H1 (cell line): Measurements from ENCODE around the gene RETREG3. TPM values are rescaled to one million over a fixed set of nuclear protein-coding genes. Genes with fewer than 3 reads are reported as not detected.
"Not testable (repeated sequence)": the region's sequence is repeated elsewhere in the genome, so short reads cannot be mapped to it uniquely, and the experiment has no call there.

ENCODE experiments used
- CTCF ChIA-PET: fragments of 300-600 bp; sonication (Branson Sonifier 250); formaldehyde crosslinking; loops from one replicate; lab custom pipeline; 2021; ENCODE audit not compliant: partially characterized antibody; lab: Charles Lee
- POLR2A ChIA-PET: fragments of 300-600 bp; sonication (Branson Sonifier 250); formaldehyde crosslinking; loops from one replicate; lab custom pipeline; 2021; ENCODE audit warnings: inconsistent platforms; ENCODE audit not compliant: partially characterized antibody; lab: Charles Lee
- DNase-seq, 2 experiments: peaks; one replicate each; pipeline versions ENCODE4 v3.0.0 to v3.0.0-alpha.2; 2010 to 2022; ENCODE audit warnings: low spot score in 2 of 2, low read depth in 1 of 2, mixed read lengths in 1 of 2
- FAIRE-seq: peaks from 2 replicates; lab custom pipeline; 2011; peaks lifted over from hg19 to GRCh38; lab: Jason Lieb, UNC
- H2AFZ ChIP-seq: 2 replicates; pipeline ENCODE4 v1.8.1; 2012; ENCODE audit warnings: low read length, inconsistent platforms
- H2AK5ac ChIP-seq: 2 replicates; pipeline ENCODE4 v1.6.1; 2013; ENCODE audit warnings: low read depth, low read length
- H2BK120ac ChIP-seq: replicated peaks from 2 replicates; pipeline ENCODE3; 2013; ENCODE audit warnings: low read depth, low read length, inconsistent platforms
- H2BK12ac ChIP-seq: 2 replicates; pipeline ENCODE4 v1.6.1; 2013; ENCODE audit warnings: low read depth, low read length
- H2BK15ac ChIP-seq: 2 replicates; pipeline ENCODE4 v1.6.1; 2013; ENCODE audit warnings: low read length
- H2BK20ac ChIP-seq: 2 replicates; pipeline ENCODE4 v1.6.1; 2013; ENCODE audit warnings: low read length
- H2BK5ac ChIP-seq: 2 replicates; pipeline ENCODE4 v1.6.1; 2013; ENCODE audit warnings: low read depth, low read length
- H3K14ac ChIP-seq: 2 replicates; pipeline ENCODE4 v1.6.1; 2013; ENCODE audit warnings: inconsistent platforms; ENCODE audit not compliant: insufficient read length
- H3K18ac ChIP-seq: 2 replicates; pipeline ENCODE4 v1.6.1; 2013; ENCODE audit warnings: low read length; ENCODE audit errors: extremely low read depth
- H3K23ac ChIP-seq: 2 replicates; pipeline ENCODE4 v1.6.1; 2013; ENCODE audit warnings: inconsistent platforms; ENCODE audit not compliant: insufficient read length
- H3K23me2 ChIP-seq: 2 replicates; pipeline ENCODE4 v1.6.1; 2013; ENCODE audit warnings: low read depth, low read length
- H3K27ac ChIP-seq: 2 replicates; pipeline ENCODE4 v1.6.1; 2011; ENCODE audit warnings: low read depth, low read length, inconsistent platforms
- H3K27me3 ChIP-seq, 4 experiments: replicated peaks in 1 of 4; 1 replicate in 1 of 4; 2 replicates in 3 of 4; pipeline versions ENCODE4 v1.6.1 to v1.8.1; 2011 to 2013; ENCODE audit warnings: low read length in 3 of 4, mild to moderate bottlenecking in 3 of 4, inconsistent platforms in 2 of 4, mixed read lengths in 2 of 4, moderate library complexity in 1 of 4; ENCODE audit not compliant: control insufficient read depth in 3 of 4, insufficient read depth in 3 of 4; ENCODE audit errors: extremely low read depth in 1 of 4
- H3K36me3 ChIP-seq, 4 experiments: 2 replicates each; pipeline versions ENCODE4 v1.6.1 to v1.8.1; 2011 to 2013; ENCODE audit warnings: mild to moderate bottlenecking in 4 of 4, low read length in 3 of 4, moderate library complexity in 2 of 4, control low read depth in 1 of 4, inconsistent platforms in 1 of 4; ENCODE audit not compliant: insufficient read depth in 4 of 4, control insufficient read depth in 2 of 4
- H3K4ac ChIP-seq: replicated peaks from 2 replicates; pipeline ENCODE3; 2013; ENCODE audit warnings: low read length, low read depth, mixed read lengths, inconsistent platforms; ENCODE audit not compliant: insufficient read length
- H3K4me1 ChIP-seq, 4 experiments: replicated peaks in 1 of 4; 1 replicate in 1 of 4; 2 replicates in 3 of 4; pipeline versions ENCODE4 v1.6.1 to v1.8.1; 2011 to 2013; ENCODE audit warnings: low read length in 3 of 4, inconsistent platforms in 2 of 4, mixed read lengths in 1 of 4; ENCODE audit not compliant: insufficient read depth in 4 of 4, control insufficient read depth in 3 of 4
- H3K4me2 ChIP-seq, 2 experiments: 2 replicates each; pipeline versions ENCODE4 v1.6.1 to v1.8.1; 2011 to 2013; ENCODE audit warnings: low read depth in 2 of 2, low read length in 2 of 2, control low read depth in 1 of 2, inconsistent platforms in 1 of 2, mild to moderate bottlenecking in 1 of 2; ENCODE audit not compliant: insufficient read depth in 1 of 2
- H3K4me3 ChIP-seq, 4 experiments: fragments of 200-600, 300-600 bp in 1 of 4; sonication (generic), shearing (Covaris generic), sonication (Bioruptor Twin) in 1 of 4; 2 replicates each; pipeline versions ENCODE4 v1.5.1 to v1.8.1; 2011 to 2016; ENCODE audit warnings: low read length in 4 of 4, low read depth in 3 of 4, control low read depth in 2 of 4, inconsistent platforms in 2 of 4, mild to moderate bottlenecking in 2 of 4, mixed read lengths in 1 of 4, moderate library complexity in 1 of 4; ENCODE audit not compliant: insufficient read depth in 2 of 4; ENCODE audit errors: extremely low read depth in 1 of 4
- H3K56ac ChIP-seq: replicated peaks from 2 replicates; pipeline ENCODE3; 2013; ENCODE audit warnings: low read depth, mild to moderate bottlenecking, mixed read lengths, low read length, inconsistent platforms; ENCODE audit not compliant: insufficient read length
- H3K79me1 ChIP-seq: 2 replicates; pipeline ENCODE4 v1.6.1; 2013; ENCODE audit warnings: low read depth, low read length, control low read depth
- H3K79me2 ChIP-seq, 2 experiments: 2 replicates each; pipeline versions ENCODE4 v1.6.1 to v1.8.1; 2012 to 2013; ENCODE audit warnings: low read length in 2 of 2, mild to moderate bottlenecking in 2 of 2, inconsistent platforms in 1 of 2; ENCODE audit not compliant: insufficient read depth in 2 of 2, control insufficient read depth in 1 of 2
- H3K9ac ChIP-seq, 4 experiments: replicated peaks in 1 of 4; 1 replicate in 1 of 4; 2 replicates in 3 of 4; pipeline versions ENCODE4 v1.6.1 to v1.8.1; 2011 to 2013; ENCODE audit warnings: low read depth in 3 of 4, low read length in 3 of 4, control low read depth in 2 of 4, mild to moderate bottlenecking in 2 of 4, moderate library complexity in 2 of 4, inconsistent platforms in 1 of 4; ENCODE audit errors: extremely low read depth in 1 of 4
- H3K9me3 ChIP-seq, 2 experiments: 2 replicates each; pipeline versions ENCODE4 v1.6.1 to v1.8.1; 2012 to 2013; ENCODE audit warnings: mild to moderate bottlenecking in 2 of 2, moderate library complexity in 2 of 2, control low read depth in 1 of 2, inconsistent platforms in 1 of 2, low read depth in 1 of 2, low read length in 1 of 2, mixed read lengths in 1 of 2; ENCODE audit not compliant: insufficient read depth in 2 of 2
- H4K20me1 ChIP-seq, 2 experiments: replicated peaks in 1 of 2; 2 replicates each; pipeline versions ENCODE3 to v1.8.1; 2011 to 2013; ENCODE audit warnings: inconsistent platforms in 2 of 2, low read length in 2 of 2, mild to moderate bottlenecking in 1 of 2; ENCODE audit not compliant: insufficient read depth in 2 of 2, control insufficient read depth in 1 of 2
- H4K5ac ChIP-seq: 2 replicates; pipeline ENCODE4 v1.6.1; 2013; ENCODE audit warnings: low read length, low read depth, mixed read lengths, inconsistent platforms; ENCODE audit not compliant: insufficient read length
- H4K8ac ChIP-seq: 2 replicates; pipeline ENCODE4 v1.8.0; 2013; ENCODE audit warnings: mild to moderate bottlenecking, moderate library complexity, low read length, inconsistent platforms; ENCODE audit not compliant: insufficient read depth; ENCODE audit errors: extremely low read depth
- H4K91ac ChIP-seq: replicated peaks from 2 replicates; pipeline ENCODE3; 2013; ENCODE audit warnings: low read length, mixed read lengths, inconsistent platforms; ENCODE audit not compliant: insufficient read length
- KDM4A ChIP-seq: IDR thresholded peaks from one replicate; pipeline ENCODE4 v1.7.1; 2012; ENCODE audit warnings: low read depth, mild to moderate bottlenecking, moderate library complexity, low read length, inconsistent platforms; ENCODE audit not compliant: severe bottlenecking
- SIN3A ChIP-seq, 2 experiments: IDR thresholded peaks in 1 of 2; conservative IDR thresholded peaks in 1 of 2; 2 replicates each; pipeline ENCODE4 v1.6.1; 2011 to 2012; ENCODE audit warnings: low read length in 2 of 2, improper control_type of control experiment in 1 of 2, low read depth in 1 of 2, mild to moderate bottlenecking in 1 of 2
- WGBS, 2 experiments: shearing (Covaris generic) in 1 of 2; methylation state at CpG; one replicate each; pipeline versions ENCODE4 v1.1.6 to v1.1.7; 2013 to 2015; ENCODE audit warnings: low lambda C conversion rate in 2 of 2, mixed read lengths in 2 of 2, inconsistent platforms in 1 of 2, low coverage in 1 of 2, missing lambda C conversion rate in 1 of 2; ENCODE audit not compliant: insufficient replicate concordance in 2 of 2, insufficient coverage in 1 of 2, insufficient read length in 1 of 2; ENCODE audit errors: extremely low coverage in 1 of 2, missing lambda C conversion rate in 1 of 2; 5-methylcytosine and 5-hydroxymethylcytosine counted together
- polyA plus RNA-seq, 7 experiments: library from polyadenylated mRNA; depleted of rRNA in 3 of 7; stranded (reverse) in 5 of 7; unstranded in 2 of 7; fragments of >200 nt in 5 of 7; fragments of 200-250 nt in 2 of 7; gene quantifications; 1 replicate in 5 of 7; 2 replicates in 1 of 7; 4 replicates in 1 of 7; pipeline versions ENCODE4 v1.2.1 to v1.2.3, GENCODE V29; 2011 to 2013; ENCODE audit warnings: missing spikeins in 2 of 7, mixed read lengths in 2 of 7
- total RNA-seq: library from RNA; stranded (reverse); fragmentation: NEBNext Ultra II Directional; extraction: Animal tissue kit (Norgen Biotek cat#: 25700); gene quantifications from 2 replicates; pipeline ENCODE4 v1.2.1, GENCODE V29; 2021

The RETREG3 gene
- total and polyA plus RNA-seq, 2 of the 8 experiments (the other 6 are each of a cell fraction or from before 2014, with no cell fraction given), result 23.7 to 42.6 TPM

DNA sequence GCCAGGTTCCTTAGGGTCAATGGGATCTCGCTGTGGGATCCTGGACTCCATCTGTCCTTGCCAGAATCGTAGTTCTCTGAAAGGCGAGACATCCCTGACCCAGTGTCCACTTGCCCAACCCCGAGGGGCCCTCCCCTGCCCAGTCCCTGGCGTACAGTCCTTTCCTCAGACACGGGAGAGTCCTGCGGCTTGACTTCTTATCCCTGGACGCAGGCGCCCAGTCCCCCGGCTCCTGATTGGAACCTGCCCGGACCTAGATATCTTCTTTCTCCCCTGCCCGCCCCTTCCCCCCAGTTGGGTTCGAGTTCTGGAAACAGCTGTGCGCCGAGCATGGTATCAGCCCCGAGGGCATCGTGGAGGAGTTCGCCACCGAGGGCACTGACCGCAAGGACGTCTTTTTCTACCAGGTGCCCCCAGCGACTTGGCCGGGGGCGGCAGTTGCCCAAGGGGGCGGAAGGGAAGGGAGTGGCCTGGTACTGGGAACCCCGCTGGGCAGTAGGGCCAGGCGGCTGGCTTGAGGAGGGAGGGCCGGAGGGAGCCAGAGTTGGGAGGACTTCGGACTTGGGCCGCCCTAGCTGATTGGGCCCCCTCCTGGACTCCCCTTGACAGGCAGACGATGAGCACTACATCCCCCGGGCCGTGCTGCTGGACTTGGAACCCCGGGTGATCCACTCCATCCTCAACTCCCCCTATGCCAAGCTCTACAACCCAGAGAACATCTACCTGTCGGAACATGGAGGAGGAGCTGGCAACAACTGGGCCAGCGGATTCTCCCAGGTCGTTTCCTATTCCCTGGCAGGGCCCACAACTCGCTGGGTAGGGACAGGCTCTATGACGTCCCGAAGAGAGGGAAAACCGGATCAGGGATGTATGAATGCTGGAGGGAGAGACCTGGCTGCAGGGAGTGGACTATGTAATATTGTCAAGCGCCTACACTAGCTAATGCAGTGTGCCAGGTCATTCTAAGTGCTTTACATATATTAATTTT is 934 bp upstream of the RETREG3 start:
- Histone ChIP-seq H3K9ac (peak overlapping the region; percentile 72 to 88 (median 77)), H4K91ac (peak overlapping the region; percentile 54), H2BK12ac (0 out of 2 replicates have a peak overlapping the region, but pooled peaks have one; percentile 63), H3K79me2 (peaks cover 3 to 37% of the 10 kb centered on the region in 2 experiments; a peak in 3 of 4 replicates), H4K8ac (peak overlapping the region; percentile 17; the same call in 1 of the 2 replicates), H3K56ac (peak overlapping the region; percentile 79), H3K18ac (peak overlapping the region; percentile 94), H3K36me3 (peaks cover 24 to 35% (median 30%) of the 10 kb centered on the region in 4 experiments; a peak in 7 of 8 replicates), H3K27ac (peak overlapping the region; percentile 39; the same call in 1 of the 2 replicates), H4K5ac (peak overlapping the region; percentile 57), H3K4ac (peak overlapping the region; percentile 69), H3K4me2 (peak overlapping the region; percentile 71 to 94), H2BK5ac (peak overlapping the region; percentile 82), H3K4me3 (peak overlapping the region; percentile 73 to 98 (median 91))
- H4K20me1 ChIP-seq, H3K27me3 ChIP-seq, H3K14ac ChIP-seq, FAIRE-seq, H2BK120ac ChIP-seq, H2BK20ac ChIP-seq, H3K23ac ChIP-seq, H3K79me1 ChIP-seq, H2AK5ac ChIP-seq, H3K23me2 ChIP-seq, H3K9me3 ChIP-seq, H2BK15ac ChIP-seq, H2AFZ ChIP-seq, H3K4me1 ChIP-seq: not testable (repeated sequence)
- POLR2A ChIA-PET, result interaction anchor here (0.6 to 3.6 kb wide), 13 partner anchors 8 to 150 kb away, joined by 3 to 12 read pairs (median 5); partner anchors contain the start of genes MLX, PLEKHH3 and PSMC3IP
- TF ChIP-seq SIN3A (conservative IDR thresholded peaks at IDR 0.05 in 1 of 2, IDR thresholded peaks at IDR 0.05 in 1 of 2; ENCODE audit: low read depth in 1 of 2, low read length in 2 of 2), result peak in 1 of 2 experiments; percentile 42; a peak in 1 of 4 replicates
- peak; percentile 6 for TF ChIP-seq KDM4A
- WGBS, 2 experiments, result 13% methylated on average over 36 of the region's 42 CpGs; no CpG with 5 or more reads in 1 of the 2 experiments
- DNase-seq, result peak in 1 of 2 experiments; percentile 78
- CTCF ChIA-PET, result interaction anchor here (0.6 to 3.1 kb wide), 9 partner anchors 8 to 376 kb away, joined by 3 to 11 read pairs (median 6); no protein-coding TSS in a partner anchor
